GM21515 (cell line): ENCODE measurements around the gene POLD4.

ENCODE experiments used
- ATAC-seq: cut with Tn5 transposase; IDR thresholded peaks from one replicate; pipeline ENCODE4 v1.9.1; 2021; ENCODE audit not compliant: unreplicated experiment

POLD4 gene

DNA sequence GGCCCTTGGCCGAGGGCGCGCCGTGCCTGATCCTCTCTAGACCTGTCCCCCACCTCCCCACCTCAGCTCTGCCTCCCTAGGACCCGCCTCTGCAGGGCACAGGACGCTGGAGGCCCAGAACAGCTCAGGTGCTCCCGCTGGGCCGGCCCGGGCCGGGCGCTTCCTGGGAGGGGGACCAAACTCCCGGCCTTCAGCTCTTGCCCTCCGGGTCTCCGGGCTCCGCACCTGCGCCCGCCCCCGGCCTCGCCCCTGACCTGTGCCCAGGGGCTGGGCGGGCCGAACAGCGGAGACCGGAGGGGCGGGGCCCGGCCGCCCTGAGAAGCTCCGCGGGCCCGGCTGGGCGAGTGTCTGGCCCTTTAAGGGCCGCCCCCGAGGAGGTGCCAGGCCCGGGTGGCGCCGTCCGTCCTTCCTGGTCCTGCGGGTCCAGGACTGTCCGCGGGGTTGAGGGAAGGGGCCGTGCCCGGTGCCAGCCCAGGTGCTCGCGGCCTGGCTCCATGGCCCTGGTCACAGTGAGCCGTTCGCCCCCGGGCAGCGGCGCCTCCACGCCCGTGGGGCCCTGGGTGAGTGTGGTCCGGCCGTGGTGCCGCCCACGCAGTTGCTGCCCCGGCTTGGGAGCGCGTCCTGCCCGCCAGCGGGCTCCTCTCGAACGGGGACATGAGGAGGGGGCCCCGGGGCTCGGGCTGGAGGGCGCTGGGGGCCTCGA is 50.1 kb downstream of the POLD4 start, which contains the start of gene SSH3:
Gene SSH3 (plus strand): TSS at position 399 of the 703 bp plus-strand sequence. CDS start 96 bp downstream, at position 495.
- ATAC-seq: no peak

DNA sequence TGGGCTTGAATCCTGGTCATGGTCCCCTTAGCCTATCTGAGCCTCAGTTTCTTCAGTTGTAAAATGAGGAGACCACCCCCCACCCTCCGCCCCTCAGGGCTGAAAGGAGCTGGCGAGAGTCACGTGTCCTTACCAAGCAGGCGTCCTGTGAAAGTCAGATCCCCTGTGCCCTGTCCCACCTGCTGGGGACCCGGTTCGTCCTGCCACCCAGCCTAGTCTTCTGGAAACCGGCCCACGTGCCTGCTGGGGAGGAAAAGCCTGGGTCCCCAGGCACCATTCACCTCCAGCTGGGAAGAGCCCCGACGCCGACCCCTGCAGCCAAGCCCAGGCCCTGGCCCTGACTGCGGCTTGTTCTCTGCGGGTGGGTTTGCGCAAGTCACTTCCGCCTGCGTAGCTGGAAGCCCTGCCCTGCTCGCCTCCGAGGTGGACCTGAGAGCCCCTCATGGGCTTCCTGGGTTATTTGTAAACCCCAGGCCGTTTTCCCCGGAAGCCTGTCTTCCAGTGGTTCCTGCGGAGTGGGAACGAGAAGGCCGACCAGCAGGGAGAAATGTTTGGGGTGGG is 50.7 kb downstream of the POLD4 start:
- ATAC-seq: no peak

DNA sequence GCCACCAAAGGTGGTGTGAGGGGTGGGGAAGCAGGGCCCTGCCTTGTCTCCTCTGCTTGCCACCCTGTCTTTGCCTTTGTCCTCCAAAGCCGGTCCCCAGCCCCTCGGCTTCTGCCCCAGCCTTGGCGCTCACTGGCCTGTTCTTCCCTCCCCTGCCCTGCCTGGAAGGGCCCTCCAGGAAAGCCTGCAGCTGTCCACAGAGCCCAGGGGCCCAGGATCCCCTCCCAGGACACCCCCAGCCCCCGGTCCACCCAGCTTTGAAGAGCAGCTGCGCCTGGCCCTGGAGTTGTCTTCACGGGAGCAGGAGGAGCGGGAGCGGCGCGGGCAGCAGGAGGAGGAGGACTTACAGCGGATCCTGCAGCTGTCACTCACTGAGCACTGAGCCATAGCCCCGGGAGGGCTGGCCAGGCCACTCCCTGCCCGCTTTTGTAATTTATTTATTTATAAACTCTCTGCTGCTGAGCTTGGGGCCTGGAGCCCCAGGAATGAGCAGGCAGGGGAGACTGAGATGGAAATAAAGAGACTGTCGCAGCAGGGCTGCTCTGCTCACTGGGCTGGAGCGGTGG is 51.3 kb downstream of the POLD4 start:
- ATAC-seq: no peak

DNA sequence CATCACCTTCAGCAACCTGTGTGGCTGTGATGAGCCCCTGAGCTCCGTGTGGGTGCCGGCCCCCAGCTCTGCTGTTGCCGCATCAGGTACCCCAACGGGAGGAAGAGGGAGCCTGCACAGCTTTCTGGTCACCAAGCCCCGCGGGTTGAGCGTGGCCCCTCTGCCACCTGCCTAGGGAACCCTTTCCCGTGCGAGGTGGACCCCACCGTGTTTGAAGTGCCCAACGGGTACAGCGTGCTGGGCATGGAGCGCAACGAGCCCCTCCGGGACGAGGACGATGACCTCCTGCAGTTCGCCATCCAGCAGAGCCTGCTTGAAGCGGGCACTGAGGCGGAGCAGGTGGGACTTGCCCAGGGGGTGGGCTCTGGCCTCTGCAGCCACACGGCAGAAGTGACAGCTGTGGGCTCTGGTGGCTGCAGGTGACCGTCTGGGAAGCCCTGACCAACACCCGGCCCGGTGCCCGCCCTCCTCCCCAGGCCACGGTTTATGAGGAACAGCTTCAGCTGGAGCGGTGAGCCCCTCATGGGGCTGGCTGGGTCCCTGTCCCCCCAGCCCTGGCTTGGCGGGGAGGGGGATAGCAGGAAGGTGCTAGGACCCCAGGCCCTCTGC is 51.9 kb downstream of the POLD4 start:
- ATAC-seq: no peak
